Mammary epithelial cell (primary cell): ENCODE results near the gene CLASP1.

Experiments
- EZH2 ChIP-seq: IDR thresholded peaks from 2 replicates; pipeline ENCODE4 v1.6.1; 2012; ENCODE audit warnings: low read length, inconsistent platforms, borderline replicate concordance
- TF ChIP-seq, protein P1 (sequence below), 2 donors: IDR thresholded peaks in 1 of 2; conservative IDR thresholded peaks in 1 of 2; 2 replicates each; pipeline ENCODE4 v1.5.1; 2011 to 2012; ENCODE audit warnings: inconsistent platforms in 2 of 2, low read length in 2 of 2, mild to moderate bottlenecking in 2 of 2, control low read depth in 1 of 2, low read depth in 1 of 2; ENCODE audit not compliant: insufficient read depth in 1 of 2; ENCODE audit errors: extremely low read depth in 1 of 2

GRCh38 chr2:121617042-121617599, 32.1 kb downstream of the CLASP1 start:
- TF ChIP-seq EZH2 = no peak
- TF ChIP-seq, protein P1, sequence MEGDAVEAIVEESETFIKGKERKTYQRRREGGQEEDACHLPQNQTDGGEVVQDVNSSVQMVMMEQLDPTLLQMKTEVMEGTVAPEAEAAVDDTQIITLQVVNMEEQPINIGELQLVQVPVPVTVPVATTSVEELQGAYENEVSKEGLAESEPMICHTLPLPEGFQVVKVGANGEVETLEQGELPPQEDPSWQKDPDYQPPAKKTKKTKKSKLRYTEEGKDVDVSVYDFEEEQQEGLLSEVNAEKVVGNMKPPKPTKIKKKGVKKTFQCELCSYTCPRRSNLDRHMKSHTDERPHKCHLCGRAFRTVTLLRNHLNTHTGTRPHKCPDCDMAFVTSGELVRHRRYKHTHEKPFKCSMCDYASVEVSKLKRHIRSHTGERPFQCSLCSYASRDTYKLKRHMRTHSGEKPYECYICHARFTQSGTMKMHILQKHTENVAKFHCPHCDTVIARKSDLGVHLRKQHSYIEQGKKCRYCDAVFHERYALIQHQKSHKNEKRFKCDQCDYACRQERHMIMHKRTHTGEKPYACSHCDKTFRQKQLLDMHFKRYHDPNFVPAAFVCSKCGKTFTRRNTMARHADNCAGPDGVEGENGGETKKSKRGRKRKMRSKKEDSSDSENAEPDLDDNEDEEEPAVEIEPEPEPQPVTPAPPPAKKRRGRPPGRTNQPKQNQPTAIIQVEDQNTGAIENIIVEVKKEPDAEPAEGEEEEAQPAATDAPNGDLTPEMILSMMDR (conservative IDR thresholded peaks at IDR 0.05 in 1 of 2, IDR thresholded peaks at IDR 0.05 in 1 of 2; ENCODE audit: extremely low read depth in 1 of 2, insufficient read depth in 1 of 2, low read depth in 1 of 2, low read length in 2 of 2) = no peak
